ENCODE results near the gene KRT77.
"Not testable (repeated sequence)": the region's sequence is repeated elsewhere in the genome, so short reads cannot be mapped to it uniquely, and the experiment has no call there.

The KRT77 gene

DNA sequence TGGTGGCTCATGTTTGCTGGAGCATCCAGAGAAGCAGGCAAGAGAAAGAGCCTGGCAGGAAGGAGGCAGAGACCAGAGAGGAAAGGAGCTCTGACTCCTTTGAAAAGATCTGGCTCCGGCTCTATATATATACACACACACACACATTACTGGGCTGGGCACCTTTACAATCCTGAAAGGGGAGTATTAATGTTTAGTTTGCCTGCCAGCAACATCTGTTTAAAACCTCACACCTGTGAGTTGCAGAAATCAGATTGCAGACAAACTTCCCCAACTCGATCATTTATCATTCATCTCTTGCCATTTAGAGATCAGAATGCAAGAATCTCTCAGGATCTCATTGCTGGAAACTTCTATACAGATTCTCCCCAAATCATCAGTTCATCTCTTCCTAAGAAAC lies at the start of gene KRT77:
KRT77 (minus strand) TSS at position 101 of the 400 bp plus-strand sequence; CDS start at position 11, 90 bp downstream.
- no peak for DNase-seq

DNA sequence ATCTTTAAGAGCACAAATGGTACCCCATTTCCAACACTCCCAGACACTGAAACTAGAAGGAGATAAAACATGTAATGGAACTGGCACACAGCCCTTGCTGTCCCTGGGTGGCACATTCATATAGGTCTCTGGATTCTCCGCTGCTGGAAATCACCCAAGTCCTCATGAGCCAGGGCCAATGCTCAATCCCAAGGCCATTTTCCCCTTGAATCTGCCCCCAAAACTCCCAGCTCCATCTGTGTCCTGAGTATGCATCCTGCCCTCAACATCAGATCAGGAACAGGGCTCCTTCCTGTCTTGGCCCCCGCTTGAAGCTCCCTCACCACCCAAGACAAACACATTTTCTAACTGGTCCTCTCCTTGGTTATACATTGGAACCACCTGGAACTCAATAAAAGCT lies 49.2 kb upstream of the KRT77 start:
- no peak for DNase-seq

DNA sequence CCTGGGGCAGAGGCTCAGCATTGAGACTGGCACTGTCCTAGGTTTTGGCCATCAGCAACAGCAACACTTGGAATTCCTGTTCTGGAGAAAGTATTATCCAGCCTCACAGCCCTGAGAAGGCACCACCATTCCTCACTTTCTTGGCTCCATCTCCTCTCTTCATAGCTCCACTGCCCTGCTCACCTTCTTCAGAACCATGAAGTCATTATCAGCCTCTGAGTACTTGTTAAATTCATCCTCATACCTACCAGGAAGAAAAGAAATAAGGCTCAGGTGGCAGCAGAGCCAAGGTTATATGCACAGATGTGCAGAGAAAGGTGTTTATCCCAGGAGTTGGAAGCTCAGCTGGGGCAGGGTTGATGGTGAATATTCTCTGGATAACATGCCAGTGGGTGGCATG lies 48.5 kb upstream of the KRT77 start:
- DNase-seq = no peak

DNA sequence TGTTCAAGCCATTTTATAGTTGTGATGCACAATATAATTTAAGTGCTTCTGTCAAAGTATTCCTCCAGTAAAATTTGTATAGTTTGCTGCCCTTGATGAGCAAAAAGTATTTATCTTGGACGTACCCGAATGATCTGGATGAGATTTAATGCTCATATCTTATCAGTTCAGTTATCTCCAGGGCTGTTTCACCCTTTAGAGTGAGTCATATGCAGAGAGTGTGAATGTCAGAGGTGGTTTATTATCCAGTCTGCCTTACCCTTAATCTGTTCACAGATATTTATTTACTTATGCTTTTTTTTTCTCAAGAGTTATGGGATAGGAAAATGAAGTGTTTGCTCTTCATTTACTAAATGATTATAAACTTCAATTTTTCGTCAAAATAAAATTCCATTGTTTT lies 47.2 kb upstream of the KRT77 start:
- not testable (repeated sequence) for DNase-seq

DNA sequence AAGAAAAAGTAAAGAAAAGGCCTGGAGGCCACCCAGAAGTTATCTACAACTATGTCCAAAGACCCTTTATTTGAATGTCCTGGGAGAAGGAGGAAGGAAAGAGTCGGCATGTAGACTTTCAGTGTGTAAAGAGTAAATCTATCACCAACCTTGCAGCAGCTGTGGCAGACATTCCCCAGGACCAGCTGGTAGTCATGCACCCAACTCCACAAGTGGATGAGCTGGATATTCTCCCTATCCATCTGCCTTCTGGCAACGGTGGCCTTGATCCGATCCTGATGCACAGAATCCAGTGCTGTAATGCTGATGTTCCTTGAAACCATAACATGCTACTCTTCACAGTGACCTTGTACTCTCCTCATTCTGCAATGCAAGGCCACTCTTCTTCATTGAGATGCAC lies 46.5 kb upstream of the KRT77 start:
- no peak for DNase-seq

DNA sequence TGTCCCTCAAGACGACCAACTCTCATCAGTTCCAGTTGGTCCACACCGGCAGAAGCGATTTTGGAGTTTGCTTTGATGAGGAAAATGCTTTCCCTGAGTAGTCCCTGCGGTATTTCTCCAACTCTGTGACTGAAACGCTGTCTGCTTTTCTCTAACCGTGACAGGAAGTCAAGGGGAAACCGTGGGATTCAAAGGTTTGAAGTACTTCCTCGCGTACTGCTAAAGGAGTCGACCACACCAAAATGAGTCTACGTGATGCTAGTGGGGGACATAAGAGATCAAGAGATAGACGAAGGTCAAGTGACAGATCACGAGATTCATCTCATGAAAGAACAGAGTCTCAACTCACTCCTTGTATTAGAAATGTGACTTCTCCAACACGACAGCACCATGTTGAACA lies 45.3 kb upstream of the KRT77 start:
- DNase-seq = no peak

DNA sequence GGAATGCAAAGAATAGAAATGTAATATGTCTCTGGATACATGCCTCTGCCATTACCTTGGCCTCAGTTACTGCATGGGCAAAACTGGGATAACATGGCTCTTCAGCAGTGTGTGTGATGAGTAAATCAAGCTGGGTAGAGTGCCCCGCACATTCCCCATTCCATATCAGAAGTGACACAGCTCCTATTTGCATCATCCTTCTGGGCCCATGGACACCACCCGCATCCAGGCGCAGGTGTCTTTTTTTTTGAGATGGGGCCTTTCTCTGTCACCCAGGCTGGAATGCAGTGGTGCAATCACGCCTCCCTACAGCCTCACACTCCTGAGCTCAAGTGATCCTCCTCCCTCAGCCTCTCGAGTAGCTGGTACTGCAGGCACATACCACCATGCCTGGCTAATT lies 42.2 kb upstream of the KRT77 start:
- no peak for DNase-seq

DNA sequence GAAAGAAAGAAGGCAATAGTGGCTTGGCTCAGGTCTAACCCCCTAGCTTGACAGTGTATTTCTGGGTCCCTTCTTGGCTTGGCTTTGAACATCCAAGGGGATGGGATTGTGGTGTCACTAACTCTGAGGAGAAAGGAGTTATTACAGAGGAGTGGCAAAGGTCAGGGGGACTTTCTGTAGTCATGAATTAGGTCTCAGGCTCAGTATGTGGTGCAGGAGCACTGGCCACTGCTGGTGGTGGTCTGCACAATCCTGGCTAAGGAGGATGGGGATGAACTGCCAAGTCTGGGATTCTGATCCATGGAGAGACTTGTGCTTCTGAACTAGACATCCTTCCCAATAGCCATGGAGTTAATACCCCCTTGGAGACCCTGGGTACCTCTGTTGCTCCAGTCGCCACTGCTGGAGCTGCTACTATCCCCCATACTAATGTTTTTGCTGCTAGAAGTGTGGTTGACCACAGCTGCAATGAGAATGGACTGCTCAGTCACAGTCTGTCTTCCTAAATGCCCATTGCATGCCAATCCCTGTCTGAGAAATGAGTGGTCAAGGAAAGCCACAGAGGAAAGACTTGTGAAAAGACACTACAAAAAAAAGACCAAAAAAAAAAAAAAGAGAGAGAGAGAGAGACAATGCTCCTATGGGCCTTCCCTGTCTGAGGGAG lies 41.3 kb upstream of the KRT77 start:
- no peak for DNase-seq

DNA sequence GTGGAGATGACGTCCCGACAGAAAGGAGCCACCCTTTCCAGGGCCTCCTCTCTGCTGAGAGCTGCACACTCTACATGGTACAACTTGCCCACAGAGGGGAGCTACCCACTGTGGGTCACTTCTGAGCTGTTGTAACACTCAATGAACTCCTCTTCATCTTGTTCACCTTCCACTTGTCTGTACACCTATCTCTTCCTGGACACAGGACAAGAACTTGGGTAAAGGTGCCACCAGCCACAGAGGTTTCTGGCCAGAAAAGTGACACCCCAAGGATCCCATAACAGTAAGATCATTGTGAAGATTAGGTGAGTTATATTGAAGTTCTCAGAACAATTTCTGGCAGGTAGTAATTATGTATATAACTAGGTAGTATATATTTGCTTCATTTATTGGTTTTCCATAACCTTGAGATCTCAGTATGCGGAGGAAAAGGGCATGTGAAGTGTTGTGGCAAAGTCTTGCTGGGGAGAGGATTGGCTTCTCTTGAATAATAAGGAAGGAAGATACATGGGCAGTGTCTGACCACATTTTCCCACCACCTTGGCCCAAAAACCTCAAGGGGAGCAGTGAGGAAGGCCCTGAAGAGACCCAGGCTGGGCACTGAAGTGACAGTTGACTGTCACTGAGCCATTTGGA lies 39.6 kb upstream of the KRT77 start:
- DNase-seq = no peak

DNA sequence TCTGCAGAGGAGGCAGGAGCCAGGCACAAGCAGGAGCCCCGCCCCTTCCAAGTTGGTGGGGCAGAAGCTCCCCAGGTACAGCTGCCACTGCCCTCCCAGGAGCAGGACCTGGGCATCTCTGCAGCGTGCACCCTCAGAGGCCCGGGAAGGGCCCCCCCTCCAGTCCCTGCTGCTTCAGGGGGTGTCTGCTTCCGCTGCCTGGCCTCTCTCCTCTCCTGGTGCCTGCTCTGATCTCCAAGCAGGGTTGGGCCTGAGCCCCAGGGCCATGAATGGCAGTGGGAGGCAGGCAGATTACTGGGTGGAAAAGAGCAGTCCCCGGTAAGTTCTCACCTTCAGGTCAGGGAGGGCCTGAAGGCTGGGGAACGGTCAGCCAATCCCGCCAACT lies 38.9 kb upstream of the KRT77 start:
- DNase-seq = no peak

DNA sequence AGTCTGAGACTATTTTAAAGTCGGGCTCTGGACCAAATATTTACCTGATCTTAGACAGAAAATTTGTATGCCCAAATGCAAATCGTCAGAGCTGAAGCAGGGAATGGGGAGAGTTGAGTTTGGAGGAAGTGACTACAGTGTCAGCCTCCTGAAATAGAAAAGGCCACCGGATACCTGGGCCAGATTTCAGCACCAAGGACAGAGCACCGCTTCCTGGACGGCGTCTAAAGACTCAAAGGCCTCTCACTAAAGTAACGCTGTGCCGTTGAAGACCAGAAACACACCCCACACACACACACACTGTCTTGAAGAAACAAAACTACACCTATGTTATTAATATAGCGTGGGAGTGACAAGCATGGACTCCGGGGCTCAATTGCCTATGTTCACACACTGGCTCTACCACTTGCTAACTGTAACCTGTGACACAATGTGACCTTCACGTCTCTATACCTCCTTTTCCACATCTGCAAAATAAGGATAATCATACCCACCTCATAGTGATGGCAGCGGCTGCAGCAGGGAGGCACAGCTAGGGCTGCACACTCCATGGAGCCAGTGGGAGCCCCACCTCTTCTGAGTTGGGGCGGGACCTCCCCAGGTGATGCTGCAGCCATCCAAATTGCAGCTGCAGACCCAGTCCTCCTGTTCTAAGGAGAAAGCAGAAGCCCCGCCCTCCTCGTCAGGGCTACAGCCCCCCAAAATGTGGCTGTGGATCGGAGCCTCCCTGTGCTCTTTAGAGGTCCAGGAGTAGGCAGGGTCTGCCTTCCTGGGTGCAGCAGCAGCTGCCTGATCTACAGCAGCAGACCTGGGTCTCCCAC lies 38.3 kb upstream of the KRT77 start:
- peak; percentile 81 for DNase-seq

DNA sequence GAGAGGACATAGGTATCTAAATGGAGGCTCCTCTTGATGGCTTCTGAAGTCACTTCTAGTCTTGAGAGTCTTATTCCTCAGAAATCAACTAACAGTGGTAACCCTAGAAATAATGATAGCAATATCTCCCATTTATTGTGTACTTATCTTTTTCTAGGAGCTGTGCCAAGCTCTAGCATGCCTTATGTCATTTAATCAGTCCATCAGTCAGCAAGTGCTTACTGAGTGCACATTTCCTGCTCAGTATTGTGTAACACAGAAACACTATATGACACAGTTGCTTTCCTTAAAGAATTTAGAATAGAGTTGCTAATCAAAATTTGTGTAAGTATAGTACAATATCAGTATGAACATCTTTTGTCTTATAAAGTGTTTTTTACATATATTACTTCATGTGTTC lies 37.3 kb upstream of the KRT77 start:
- no peak for DNase-seq

DNA sequence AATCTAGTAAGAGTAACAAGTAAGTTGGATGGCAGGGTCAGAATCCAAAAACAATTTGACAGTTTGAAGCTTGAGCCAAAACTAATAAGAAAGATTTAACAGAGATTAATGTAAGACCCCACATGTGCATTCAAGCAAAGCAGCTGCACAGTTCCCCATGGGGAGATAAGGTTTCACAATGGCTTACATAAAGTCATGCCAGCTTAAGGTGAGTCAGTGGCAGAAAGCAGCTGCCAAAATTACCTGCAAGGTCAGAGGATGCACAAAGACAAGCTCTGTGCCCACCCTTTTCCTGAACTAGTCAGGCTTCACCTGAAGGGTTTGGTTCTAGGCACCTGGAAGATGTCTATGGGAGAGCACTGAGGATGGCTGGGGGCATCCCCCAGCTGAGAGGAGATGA lies 36.6 kb upstream of the KRT77 start:
- no peak for DNase-seq

DNA sequence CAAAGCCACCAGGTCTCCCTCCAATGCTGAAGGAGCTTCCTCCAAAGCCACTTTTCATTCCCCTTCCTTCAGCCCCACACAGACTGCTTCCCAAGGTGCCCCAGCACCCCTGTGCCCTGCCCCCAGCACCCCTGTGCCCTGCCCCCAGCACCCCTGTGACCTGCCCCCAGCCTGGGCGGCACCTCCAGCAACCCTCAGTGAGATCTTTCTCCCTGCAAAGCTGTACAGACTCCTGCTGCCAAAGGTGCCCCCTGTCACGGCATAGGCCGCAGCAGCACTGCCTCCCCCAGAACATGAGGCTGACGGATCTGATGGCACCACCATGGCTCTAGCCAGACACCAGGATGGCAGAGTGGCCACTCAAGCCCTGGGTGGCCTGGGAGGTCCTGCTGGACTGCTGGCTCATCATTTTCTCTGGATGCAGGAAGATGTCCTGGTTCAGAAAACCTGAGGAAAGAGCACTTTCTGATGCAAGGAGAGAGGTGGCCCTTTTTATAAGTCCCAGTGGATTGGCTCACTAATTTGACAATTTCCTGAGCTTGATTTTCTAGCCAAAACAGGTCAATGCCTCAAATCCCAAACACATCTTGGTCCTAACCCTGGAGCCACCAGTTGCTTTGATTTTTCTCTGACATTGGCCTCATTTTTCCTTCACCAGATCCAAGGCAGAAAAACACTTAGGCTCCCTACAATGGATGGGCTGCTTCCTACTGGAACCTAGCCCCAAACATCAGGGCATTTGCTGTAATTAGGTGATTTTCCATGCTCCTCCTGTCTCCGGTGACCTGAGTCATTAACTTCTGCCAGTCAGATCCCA lies 32.7 kb upstream of the KRT77 start:
- DNase-seq = no peak

DNA sequence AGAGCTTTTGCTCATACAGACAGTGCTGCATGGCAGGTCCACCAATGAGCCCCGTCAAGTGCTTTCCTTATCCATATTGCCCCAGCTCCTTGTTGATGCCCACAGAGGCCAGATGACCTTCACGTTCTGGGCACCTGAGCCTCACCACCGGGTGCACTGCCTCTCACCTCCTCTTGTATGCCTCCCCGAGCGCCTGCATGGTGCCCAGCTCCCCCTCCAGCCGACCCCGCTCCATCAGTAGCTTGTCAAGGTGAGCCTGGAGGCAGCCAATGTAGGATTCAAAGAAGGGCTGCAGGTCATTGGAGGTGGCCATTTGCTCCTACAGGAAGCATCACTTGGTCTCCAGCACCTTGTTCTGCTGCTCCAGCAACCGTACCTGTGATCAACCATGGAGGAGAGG lies 31.8 kb upstream of the KRT77 start:
- no peak for DNase-seq

DNA sequence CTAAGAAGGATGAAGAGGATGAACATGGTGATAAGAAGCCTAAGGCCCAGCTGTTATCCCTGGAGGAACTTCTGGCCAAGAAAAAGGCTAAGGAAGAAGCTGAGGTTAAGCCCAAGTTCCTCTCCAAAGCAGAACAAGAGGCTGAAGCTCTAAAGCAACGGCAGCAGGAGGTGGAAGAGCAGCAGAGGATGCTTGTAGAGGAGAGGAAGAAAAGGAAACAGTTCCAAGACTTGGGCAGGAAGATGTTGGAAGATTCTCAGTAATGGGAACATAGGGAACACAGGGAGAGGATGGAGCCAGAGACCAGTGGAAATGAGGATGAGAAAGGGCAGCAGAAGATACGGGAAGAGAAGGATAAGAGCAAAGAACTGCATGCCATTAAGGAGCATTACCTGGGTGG lies 27.5 kb upstream of the KRT77 start:
- DNase-seq = no peak

DNA sequence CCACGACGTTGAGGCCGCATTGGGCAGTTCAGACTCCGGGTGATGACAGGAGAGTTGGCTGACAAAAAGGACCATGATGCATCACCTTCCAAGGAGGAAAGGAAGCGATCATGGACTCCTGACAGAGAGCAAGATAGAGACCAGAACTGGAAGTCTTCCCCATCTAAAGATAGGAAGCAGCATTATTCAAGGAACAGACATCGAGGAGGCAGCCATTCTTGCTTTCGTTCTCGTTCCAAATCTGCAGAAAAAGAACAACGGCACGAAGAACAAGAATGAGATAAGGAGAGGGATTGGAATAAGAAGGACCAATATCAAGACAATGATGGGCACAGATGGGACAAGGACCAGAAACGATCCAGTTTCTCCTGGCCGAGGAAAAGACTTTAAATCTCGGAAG lies 27.1 kb upstream of the KRT77 start:
- no peak for DNase-seq

DNA sequence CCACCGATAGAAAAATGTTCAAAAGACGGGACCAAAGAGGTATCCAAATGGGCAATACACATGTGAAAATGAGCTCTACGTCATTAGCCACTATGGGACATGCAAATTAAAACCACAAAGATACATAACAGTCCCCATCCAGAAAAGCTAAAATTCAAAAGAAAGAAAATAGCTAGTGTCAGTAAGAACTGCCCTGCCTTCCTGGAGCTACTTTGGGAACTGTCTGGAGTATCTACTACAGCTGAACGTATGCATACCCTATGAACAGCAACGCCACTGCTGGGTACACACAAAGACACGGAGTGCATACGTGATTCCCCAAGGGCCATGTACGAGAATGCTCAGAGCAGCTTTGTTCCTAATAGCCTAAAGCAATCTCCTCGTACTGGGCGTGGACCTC lies 25.8 kb upstream of the KRT77 start:
- DNase-seq = no peak

DNA sequence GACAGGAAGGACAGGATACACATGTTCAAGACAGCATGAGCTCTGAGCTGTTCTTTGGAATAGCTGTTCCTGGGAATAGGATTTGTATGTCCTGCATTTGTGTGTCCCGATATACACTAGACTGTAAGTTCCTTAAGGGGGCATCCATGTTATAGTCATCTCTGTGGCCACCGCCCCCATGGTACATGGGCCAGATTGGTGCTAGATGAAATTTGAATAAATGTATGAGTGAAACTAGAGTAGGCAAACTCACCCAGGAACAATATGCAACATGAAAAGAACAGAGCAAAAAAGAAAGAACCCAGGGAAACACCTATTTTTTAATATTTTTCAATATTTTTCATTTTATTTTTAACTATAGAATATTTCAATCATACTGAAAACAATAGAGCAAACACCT lies 25.1 kb upstream of the KRT77 start:
- DNase-seq = no peak

DNA sequence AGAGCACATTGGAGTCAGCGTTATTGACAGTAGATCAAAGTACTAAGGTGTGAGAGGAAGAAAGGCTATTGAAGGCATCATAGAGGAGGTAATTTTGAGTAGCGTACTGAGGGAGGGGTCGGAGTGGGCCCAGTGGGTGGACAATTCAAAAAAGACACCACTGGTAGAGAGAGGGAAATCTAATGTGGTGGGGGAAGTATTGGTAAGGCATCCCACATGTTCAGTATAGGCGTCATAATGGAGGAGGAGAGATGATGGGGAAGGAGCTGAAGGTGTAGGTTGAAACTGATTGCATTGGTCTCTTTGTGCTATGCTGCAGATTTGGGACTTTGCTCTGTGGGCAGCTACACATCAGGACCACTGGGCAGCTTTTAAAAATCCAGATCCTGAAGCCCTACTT lies 23.7 kb upstream of the KRT77 start:
- no peak for DNase-seq

DNA sequence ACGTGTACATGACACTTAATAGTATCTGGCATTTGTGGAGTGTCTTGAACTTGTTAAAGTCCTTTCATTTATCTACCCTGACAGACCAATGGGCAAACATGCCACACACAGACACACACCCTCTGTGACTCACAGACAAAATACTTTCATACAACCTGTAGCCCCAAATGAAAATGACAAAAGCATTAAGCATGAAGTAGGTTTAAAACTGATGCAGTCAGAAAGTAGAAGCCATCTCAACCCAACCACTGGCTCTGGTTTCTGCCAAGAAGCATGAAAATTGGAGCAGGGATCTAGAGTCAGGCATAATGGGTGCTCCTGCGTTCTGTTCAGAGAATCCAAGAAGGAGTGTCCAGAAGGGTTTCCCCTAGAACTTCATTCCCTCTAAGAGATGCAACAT lies 23.1 kb upstream of the KRT77 start:
- DNase-seq = no peak

DNA sequence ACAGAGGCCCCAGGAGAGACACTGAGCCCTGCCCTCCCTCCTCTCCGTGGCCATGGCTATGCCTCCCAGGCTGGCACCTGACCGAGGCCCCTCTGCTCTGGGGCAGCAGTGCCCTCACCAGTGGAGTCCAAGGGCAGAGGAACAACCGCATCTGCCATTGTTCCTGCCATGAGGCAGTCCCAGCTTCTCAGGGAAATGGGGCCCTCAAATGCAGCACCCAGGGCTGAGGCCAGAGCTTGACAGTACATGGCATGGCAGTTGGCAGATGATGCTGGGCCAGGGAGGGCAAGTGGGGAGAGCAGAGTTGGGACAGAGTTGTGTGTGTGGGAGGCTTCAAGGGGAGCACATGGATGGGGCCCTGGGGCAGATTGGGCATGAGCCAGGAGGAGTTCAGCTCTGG lies 21.1 kb upstream of the KRT77 start:
- no peak for DNase-seq

DNA sequence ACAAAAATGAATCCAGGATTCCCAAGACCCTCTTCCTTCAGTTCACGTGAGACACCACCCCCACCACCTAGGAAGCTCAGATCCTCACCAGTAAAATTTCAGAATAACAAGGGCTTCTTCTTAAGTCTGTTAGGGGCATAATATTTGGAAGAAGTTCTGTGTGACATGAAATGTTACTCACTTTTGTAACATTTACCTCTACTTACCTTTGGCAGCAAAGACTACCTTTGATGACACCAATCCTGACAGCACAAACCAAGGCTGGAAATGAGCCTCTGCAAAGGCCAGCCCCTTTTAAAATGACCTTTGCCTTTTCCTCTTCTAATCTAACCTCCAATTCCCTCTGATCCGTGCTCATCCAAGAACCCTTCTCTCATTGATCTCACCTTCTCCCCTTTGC lies 19.4 kb upstream of the KRT77 start:
- no peak for DNase-seq

All from RPMI8226 (cell line).